B cell (primary cell): ENCODE measurements around the gene SLC35B2. TPM values are rescaled to one million over a fixed set of nuclear protein-coding genes. Genes with fewer than 3 reads are reported as not detected.

Experiments
- ATAC-seq: fragments of 200-7000 bp; cut with Tn5 transposase; one replicate; pipeline ENCODE4 v1.10.0; 2021; ENCODE audit warnings: low read depth, mild to moderate bottlenecking, moderate number of reproducible peaks, moderate library complexity
- CTCF ChIA-PET: fragments of 350-600 bp; sonication (Branson Sonifier 250); formaldehyde crosslinking; loops from one replicate; lab custom pipeline; 2021; ENCODE audit warnings: antibody characterized with exemption, inconsistent platforms; lab: Charles Lee
- POLR2A ChIA-PET: fragments of 350-600 bp; sonication (Branson Sonifier 250); formaldehyde crosslinking; loops from one replicate; lab custom pipeline; 2021; ENCODE audit warnings: antibody characterized with exemption; lab: Charles Lee
- DNase-seq: peaks from one replicate; pipeline ENCODE4 v3.0.0; 2013
- H2AFZ ChIP-seq: 2 replicates; pipeline ENCODE4 v1.6.1; 2012; ENCODE audit warnings: mild to moderate bottlenecking, low read depth, low read length; ENCODE audit not compliant: insufficient read depth, poor library complexity, severe bottlenecking
- H3K27ac ChIP-seq, 2 donors: 1 replicate in 1 of 2; 2 replicates in 1 of 2; pipeline ENCODE4 v1.5.1; 2012 to 2013; ENCODE audit warnings: low read length in 2 of 2, mild to moderate bottlenecking in 2 of 2, moderate library complexity in 1 of 2
- H3K27me3 ChIP-seq, 4 experiments: fragments of 200-600 bp in 1 of 4; sonication (generic) in 1 of 4; replicated peaks in 1 of 4; 1 replicate in 2 of 4; 2 replicates in 2 of 4; pipeline versions ENCODE4 v1.6.1 to v1.7.0; 2013 to 2016; ENCODE audit warnings: low read length in 3 of 4, mild to moderate bottlenecking in 2 of 4, mixed read lengths in 1 of 4, moderate library complexity in 1 of 4; ENCODE audit not compliant: insufficient read depth in 4 of 4, control insufficient read depth in 3 of 4; ENCODE audit errors: control extremely low read depth in 1 of 4
- H3K36me3 ChIP-seq, 2 experiments: replicated peaks in 1 of 2; 1 replicate in 1 of 2; 2 replicates in 1 of 2; pipeline versions ENCODE4 v1.6.1 to v1.7.1; 2013; ENCODE audit warnings: low read length in 1 of 2; ENCODE audit not compliant: insufficient read depth in 2 of 2, control insufficient read depth in 1 of 2; ENCODE audit errors: control extremely low read depth in 1 of 2, extremely low read depth in 1 of 2
- H3K4me1 ChIP-seq, 2 donors: fragments of 200-600 bp in 1 of 2; sonication (generic) in 1 of 2; 1 replicate in 1 of 2; 2 replicates in 1 of 2; pipeline versions ENCODE4 v1.5.1 to v1.6.1; 2013 to 2017; ENCODE audit warnings: low read length in 2 of 2; ENCODE audit not compliant: control insufficient read depth in 2 of 2, insufficient read depth in 2 of 2
- H3K4me2 ChIP-seq: replicated peaks from 2 replicates; pipeline ENCODE3; 2012; ENCODE audit warnings: mild to moderate bottlenecking, low read depth, low read length; ENCODE audit not compliant: poor library complexity, severe bottlenecking
- H3K4me3 ChIP-seq, 5 experiments: fragments of 200-600 bp in 1 of 5; sonication (generic) in 1 of 5; 1 replicate in 3 of 5; 2 replicates in 2 of 5; pipeline versions ENCODE4 v1.5.1 to v1.7.0; 2011 to 2016; ENCODE audit warnings: low read length in 4 of 5, mild to moderate bottlenecking in 4 of 5, low read depth in 2 of 5, control low read depth in 1 of 5, moderate library complexity in 1 of 5; ENCODE audit not compliant: insufficient read depth in 1 of 5; ENCODE audit errors: control extremely low read depth in 1 of 5, extremely low read depth in 1 of 5
- H3K79me2 ChIP-seq: fragments of 200-600 bp; sonication (generic); one replicate; pipeline ENCODE4 v1.6.0; 2016; ENCODE audit warnings: low read length; ENCODE audit not compliant: control insufficient read depth, insufficient read depth
- H3K9ac ChIP-seq: fragments of 200-600 bp; sonication (generic); 2 replicates; pipeline ENCODE4 v1.6.1; 2017; ENCODE audit warnings: mild to moderate bottlenecking, low read length, moderate library complexity
- H3K9me3 ChIP-seq, 3 donors: one replicate each; pipeline versions ENCODE4 v1.6.1 to v1.7.1; 2013; ENCODE audit warnings: low read length in 2 of 3; ENCODE audit not compliant: control insufficient read depth in 2 of 3, insufficient read depth in 1 of 3; ENCODE audit errors: control extremely low read depth in 1 of 3
- H4K20me1 ChIP-seq: 2 replicates; pipeline ENCODE4 v1.6.0; 2012; ENCODE audit warnings: mild to moderate bottlenecking, low read length; ENCODE audit not compliant: insufficient read depth, control insufficient read depth, poor library complexity, severe bottlenecking
- H3K27ac Mint-ChIP-seq: one replicate; pipeline ENCODE4 v1.8.0; 2021; ENCODE audit warnings: mixed read lengths
- H3K27me3 Mint-ChIP-seq: one replicate; pipeline ENCODE4 v1.8.0; 2021; ENCODE audit warnings: mixed read lengths
- H3K4me1 Mint-ChIP-seq: one replicate; pipeline ENCODE4 v1.8.0; 2021; ENCODE audit warnings: mixed read lengths
- H3K4me3 Mint-ChIP-seq: one replicate; pipeline ENCODE4 v1.8.0; 2021; ENCODE audit warnings: mixed read lengths
- H3K9me3 Mint-ChIP-seq: one replicate; pipeline ENCODE4 v1.8.0; 2022; ENCODE audit warnings: mixed read lengths; ENCODE audit not compliant: insufficient read depth
- CTCF ChIP-seq: fragments of 200-600 bp; IDR thresholded peaks from one replicate; pipeline ENCODE4 v1.8.0; 2022; ENCODE audit warnings: antibody characterized with exemption, mild to moderate bottlenecking
- EZH2 ChIP-seq: IDR thresholded peaks from 2 replicates; pipeline ENCODE4 v1.6.1; 2012; ENCODE audit warnings: borderline replicate concordance, low read depth, mild to moderate bottlenecking, moderate library complexity, low read length; ENCODE audit not compliant: insufficient read depth, poor library complexity, severe bottlenecking
- WGBS: methylation state at CpG from one replicate; pipeline ENCODE4 v1.1.5; 2013; ENCODE audit warnings: missing lambda C conversion rate; ENCODE audit not compliant: insufficient coverage; 5-methylcytosine and 5-hydroxymethylcytosine counted together
- intact Hi-C: fragments of 100-400 bp; cut with micrococcal nuclease; formaldehyde crosslinking; loops from one replicate; pipeline ENCODE4 v1.10.0; 2022
- polyA minus RNA-seq: library from RNA; depleted of rRNA, polyadenylated mRNA; stranded (reverse); fragments of >200 nt; gene quantifications from 2 replicates; pipeline ENCODE4 v1.2.3, GENCODE V29; 2012
- polyA plus RNA-seq: library from polyadenylated mRNA; depleted of rRNA; stranded (reverse); fragments of >200 nt; gene quantifications from 2 replicates; pipeline ENCODE4 v1.2.3, GENCODE V29; 2012
- total RNA-seq, 2 donors: library from RNA; stranded (reverse); fragments of 120-200 nt in 1 of 2; gene quantifications; 1 replicate in 1 of 2; 2 replicates in 1 of 2; pipeline versions ENCODE4 v1.2.3 to v1.2.4, GENCODE V29; 2013 to 2022

SLC35B2 gene, protein sequence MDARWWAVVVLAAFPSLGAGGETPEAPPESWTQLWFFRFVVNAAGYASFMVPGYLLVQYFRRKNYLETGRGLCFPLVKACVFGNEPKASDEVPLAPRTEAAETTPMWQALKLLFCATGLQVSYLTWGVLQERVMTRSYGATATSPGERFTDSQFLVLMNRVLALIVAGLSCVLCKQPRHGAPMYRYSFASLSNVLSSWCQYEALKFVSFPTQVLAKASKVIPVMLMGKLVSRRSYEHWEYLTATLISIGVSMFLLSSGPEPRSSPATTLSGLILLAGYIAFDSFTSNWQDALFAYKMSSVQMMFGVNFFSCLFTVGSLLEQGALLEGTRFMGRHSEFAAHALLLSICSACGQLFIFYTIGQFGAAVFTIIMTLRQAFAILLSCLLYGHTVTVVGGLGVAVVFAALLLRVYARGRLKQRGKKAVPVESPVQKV
- total RNA-seq (29.2 and 30.0 TPM in 2 replicates), polyA plus RNA-seq (31.2 and 35.2 TPM in 2 replicates), polyA minus RNA-seq (20.8 and 23.9 TPM in 2 replicates)
- 17.9 TPM for total RNA-seq (2013)

- peak within 1 kb of the TSS; percentile 35 to 93 (median 90) for H3K4me3 ChIP-seq
- DNase-seq: peak; percentile 87
- ATAC-seq: peak; percentile 64
- H3K27ac ChIP-seq: peak within 1 kb of the TSS; percentile 83 to 98
- no peaks in the 10 kb centered on the region for H3K27me3 ChIP-seq
- peaks cover 50% of the 10 kb centered on the region for H4K20me1 ChIP-seq
- Mint-ChIP-seq H3K4me1 (peaks cover 89% of the 10 kb centered on the region), H3K27me3 (no peaks in the 10 kb centered on the region), H3K4me3 (peak within 1 kb of the TSS; percentile 88), H3K9me3 (no peaks in the 10 kb centered on the region), H3K27ac (peak within 1 kb of the TSS; percentile 100)
- H3K9me3 ChIP-seq: no peaks in the 10 kb centered on the region
- peak; percentile 75 for TF ChIP-seq CTCF
- no peak for TF ChIP-seq EZH2
- WGBS: under 1% methylated on average over 80 of the region's 80 CpGs
- H3K9ac ChIP-seq: peak within 1 kb of the TSS; percentile 96
- H3K4me1 ChIP-seq: peaks cover 57 to 81% of the 10 kb centered on the region in 2 donors
- ChIA-PET CTCF (interaction anchor here (0.8 to 5.0 kb wide), 10 partner anchors 10 to 161 kb away, joined by 3 to 68 read pairs (median 6); partner anchors contain the start of genes AARS2 and HSP90AB1), POLR2A (interaction anchor here (0.6 to 4.3 kb wide), 7 partner anchors 8 to 1203 kb away, joined by 3 to 87 read pairs (median 5); partner anchors contain the start of genes HSP90AB1 and SLC29A1)
- H2AFZ ChIP-seq: peak within 1 kb of the TSS; percentile 67
- intact Hi-C loops: loop anchor here (1.0 to 5.0 kb wide), 3 partner anchors 8 to 630 kb away; partner anchors contain the start of genes GTPBP2, HSP90AB1 and NFKBIE
- H3K79me2 ChIP-seq: peaks cover 31% of the 10 kb centered on the region
- H3K4me2 ChIP-seq: peak within 1 kb of the TSS; percentile 97
- H3K36me3 ChIP-seq: peaks cover 4 to 74% of the 10 kb centered on the region in 2 experiments
Measured at GRCh38 chr6:44257025-44257752, at the start of gene SLC35B2. Gene SLC35B2, minus strand, starts transcription at chr6:44257528. Its CDS starts 118 bp downstream, at chr6:44257410.
